B cell (primary cell): Measurements from ENCODE around the gene LTBP2.

Experiments
- EZH2 ChIP-seq: IDR thresholded peaks from 2 replicates; pipeline ENCODE4 v1.6.1; 2012; ENCODE audit warnings: borderline replicate concordance, low read depth, mild to moderate bottlenecking, moderate library complexity, low read length; ENCODE audit not compliant: insufficient read depth, poor library complexity, severe bottlenecking
- TF ChIP-seq, protein P1 (sequence below): fragments of 200-600 bp; IDR thresholded peaks from one replicate; pipeline ENCODE4 v1.8.0; 2022; ENCODE audit warnings: antibody characterized with exemption, mild to moderate bottlenecking

GRCh38 chr14:74572726-74573301 lies 39.2 kb downstream of the LTBP2 start:
- TF ChIP-seq, protein P1, sequence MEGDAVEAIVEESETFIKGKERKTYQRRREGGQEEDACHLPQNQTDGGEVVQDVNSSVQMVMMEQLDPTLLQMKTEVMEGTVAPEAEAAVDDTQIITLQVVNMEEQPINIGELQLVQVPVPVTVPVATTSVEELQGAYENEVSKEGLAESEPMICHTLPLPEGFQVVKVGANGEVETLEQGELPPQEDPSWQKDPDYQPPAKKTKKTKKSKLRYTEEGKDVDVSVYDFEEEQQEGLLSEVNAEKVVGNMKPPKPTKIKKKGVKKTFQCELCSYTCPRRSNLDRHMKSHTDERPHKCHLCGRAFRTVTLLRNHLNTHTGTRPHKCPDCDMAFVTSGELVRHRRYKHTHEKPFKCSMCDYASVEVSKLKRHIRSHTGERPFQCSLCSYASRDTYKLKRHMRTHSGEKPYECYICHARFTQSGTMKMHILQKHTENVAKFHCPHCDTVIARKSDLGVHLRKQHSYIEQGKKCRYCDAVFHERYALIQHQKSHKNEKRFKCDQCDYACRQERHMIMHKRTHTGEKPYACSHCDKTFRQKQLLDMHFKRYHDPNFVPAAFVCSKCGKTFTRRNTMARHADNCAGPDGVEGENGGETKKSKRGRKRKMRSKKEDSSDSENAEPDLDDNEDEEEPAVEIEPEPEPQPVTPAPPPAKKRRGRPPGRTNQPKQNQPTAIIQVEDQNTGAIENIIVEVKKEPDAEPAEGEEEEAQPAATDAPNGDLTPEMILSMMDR = no peak
- no peak for TF ChIP-seq EZH2
